Neural cell (in vitro differentiated cells): ENCODE results near the gene P2RY10. TPM values are rescaled to one million over a fixed set of nuclear protein-coding genes. Genes with fewer than 3 reads are reported as not detected.

Experiments used
- H2AFZ ChIP-seq: fragments of 200-600, 300-800 bp; sonication (generic), shearing (Covaris generic); 2 replicates; pipeline ENCODE4 v1.6.0; 2014; ENCODE audit warnings: low read depth, mild to moderate bottlenecking, antibody characterized with exemption, low read length, moderate library complexity
- H3F3A ChIP-seq: fragments of 200-600 bp; shearing (Covaris generic); 2 replicates; pipeline ENCODE4 v1.6.1; 2016; ENCODE audit warnings: mild to moderate bottlenecking, moderate library complexity, mixed read lengths, antibody characterized with exemption, low read length; ENCODE audit not compliant: insufficient read depth, poor library complexity, severe bottlenecking
- H3K27ac ChIP-seq: fragments of 200-600, 300-800 bp; sonication (generic), shearing (Covaris generic); 2 replicates; pipeline ENCODE4 v1.5.1; 2014; ENCODE audit warnings: mild to moderate bottlenecking, low read length, moderate library complexity
- H3K27me3 ChIP-seq: fragments of 300-800, 200-600 bp; sonication (generic), shearing (Covaris generic); 2 replicates; pipeline ENCODE4 v1.6.0; 2014; ENCODE audit warnings: mild to moderate bottlenecking, low read depth, low read length, moderate library complexity; ENCODE audit not compliant: insufficient read depth
- H3K36me3 ChIP-seq: fragments of 300-800, 200-600 bp; sonication (generic), shearing (Covaris generic); 2 replicates; pipeline ENCODE4 v1.5.1; 2014; ENCODE audit warnings: mild to moderate bottlenecking, antibody characterized with exemption, low read length, moderate library complexity; ENCODE audit not compliant: insufficient read depth
- H3K4me2 ChIP-seq: fragments of 300-800, 200-600 bp; sonication (generic), shearing (Covaris generic); 2 replicates; pipeline ENCODE4 v1.6.0; 2014; ENCODE audit warnings: mild to moderate bottlenecking, low read length
- H3K4me3 ChIP-seq: fragments of 300-800, 200-600 bp; sonication (generic), shearing (Covaris generic); 2 replicates; pipeline ENCODE4 v1.5.1; 2014; ENCODE audit warnings: mild to moderate bottlenecking, low read length, moderate library complexity
- H3K79me2 ChIP-seq: fragments of 200-600 bp; shearing (Covaris generic); replicated peaks from 2 replicates; pipeline ENCODE4 v1.6.0; 2014; ENCODE audit warnings: mild to moderate bottlenecking, low read length, moderate library complexity; ENCODE audit not compliant: insufficient read depth
- H3K9ac ChIP-seq: fragments of 300-800, 200-600 bp; sonication (generic), shearing (Covaris generic); 2 replicates; pipeline ENCODE4 v1.6.1; 2016; ENCODE audit warnings: mild to moderate bottlenecking, low read length, mixed read lengths
- H3K9me2 ChIP-seq: fragments of 200-600 bp; shearing (Covaris generic); 2 replicates; pipeline ENCODE4 v1.6.1; 2016; ENCODE audit warnings: mild to moderate bottlenecking, low read length, mixed read lengths; ENCODE audit not compliant: insufficient read depth
- H3K9me3 ChIP-seq: fragments of 200-600, 300-800 bp; sonication (generic), shearing (Covaris generic); 2 replicates; pipeline ENCODE4 v1.6.1; 2016; ENCODE audit warnings: mild to moderate bottlenecking, mixed run types, low read length, moderate library complexity, mixed read lengths
- H4K20me1 ChIP-seq: fragments of 200-600 bp; shearing (Covaris generic); 2 replicates; pipeline ENCODE4 v1.6.1; 2016; ENCODE audit warnings: mild to moderate bottlenecking, mixed run types; ENCODE audit not compliant: insufficient read depth
- CTCF ChIP-seq: fragments of 450-650 bp; IDR thresholded peaks from 2 replicates; pipeline ENCODE4 v1.5.1; 2014; ENCODE audit warnings: antibody characterized with exemption, mild to moderate bottlenecking, moderate library complexity; ENCODE audit not compliant: poor library complexity, severe bottlenecking
- EP300 ChIP-seq: fragments of 450-650 bp; conservative IDR thresholded peaks from 2 replicates; pipeline ENCODE4 v1.6.1; 2014; ENCODE audit warnings: antibody characterized with exemption, mild to moderate bottlenecking, moderate library complexity; ENCODE audit not compliant: poor library complexity, severe bottlenecking
- EZH2 ChIP-seq: fragments of 200-600, 300-800 bp; shearing (Covaris generic), sonication (generic); IDR thresholded peaks from 2 replicates; pipeline ENCODE4 v1.6.1; 2014; ENCODE audit warnings: antibody characterized with exemption, low read length, borderline replicate concordance, mild to moderate bottlenecking; ENCODE audit not compliant: insufficient read depth, poor library complexity, severe bottlenecking
- POLR2AphosphoS5 ChIP-seq: IDR thresholded peaks from 2 replicates; pipeline ENCODE4 v1.6.1; 2012
- RAD21 ChIP-seq: fragments of 450-650 bp; conservative IDR thresholded peaks from 2 replicates; pipeline ENCODE4 v1.6.1; 2014; ENCODE audit warnings: antibody characterized with exemption, mild to moderate bottlenecking, moderate library complexity
- REST ChIP-seq: IDR thresholded peaks from 2 replicates; pipeline ENCODE4 v1.6.1; 2012; ENCODE audit warnings: borderline replicate concordance
- SMC3 ChIP-seq: fragments of 450-650 bp; conservative IDR thresholded peaks from 2 replicates; pipeline ENCODE4 v1.6.1; 2014; ENCODE audit warnings: antibody characterized with exemption, mild to moderate bottlenecking, moderate library complexity; ENCODE audit not compliant: poor library complexity
- polyA plus RNA-seq: library from polyadenylated mRNA; depleted of rRNA; stranded (reverse); fragments of >200 nt; gene quantifications from 2 replicates; pipeline ENCODE4 v1.2.3, GENCODE V29; 2014

Gene P2RY10
- polyA plus RNA-seq, 1 donor from 2014 or later, result not detected

- Histone ChIP-seq H2AFZ (no peak overlapping the region), H3K9me3 (no peaks in the 10 kb centered on the region), H3K9ac (no peak overlapping the region)
Measured at GRCh38 chrX:78989349-78989748, 44.2 kb downstream of the P2RY10 start.

GRCh38 chrX:78997870-78998558 is 52.8 kb downstream of the P2RY10 start:
- no peaks in the 10 kb centered on the region for H3K27me3 ChIP-seq
- no peaks in the 10 kb centered on the region for H3K36me3 ChIP-seq
- H3K79me2 ChIP-seq, result no peaks in the 10 kb centered on the region
- no peak overlapping the region for H3K27ac ChIP-seq
- H3K4me2 ChIP-seq, result no peak overlapping the region
- no peak overlapping the region for H3K9ac ChIP-seq
- no peaks in the 10 kb centered on the region for H3K9me3 ChIP-seq
- no peak overlapping the region for H3K4me3 ChIP-seq
- H4K20me1 ChIP-seq, result no peaks in the 10 kb centered on the region
- H3K9me2 ChIP-seq, result no peaks in the 10 kb centered on the region
- no peak overlapping the region for H2AFZ ChIP-seq
- H3F3A ChIP-seq, result no peaks in the 10 kb centered on the region
- no peak for TF ChIP-seq POLR2AphosphoS5
- TF ChIP-seq EZH2, result no peak
- TF ChIP-seq EP300, result no peak
- TF ChIP-seq REST, result no peak
- TF ChIP-seq CTCF, result no peak
- TF ChIP-seq SMC3, result no peak
- no peak for TF ChIP-seq RAD21

More at GRCh38 chrX:78989349-78989748, 44.2 kb downstream of the P2RY10 start:
- no peak overlapping the region for H3K4me2 ChIP-seq
- no peaks in the 10 kb centered on the region for H3K36me3 ChIP-seq
- H3K27ac ChIP-seq, result no peak overlapping the region
- H3K27me3 ChIP-seq, result no peaks in the 10 kb centered on the region
- H3K9me2 ChIP-seq, result no peaks in the 10 kb centered on the region
- no peaks in the 10 kb centered on the region for H3F3A ChIP-seq
- H4K20me1 ChIP-seq, result no peaks in the 10 kb centered on the region
- no peak overlapping the region for H3K4me3 ChIP-seq
- no peak for TF ChIP-seq EP300
- no peak for TF ChIP-seq REST
- no peak for TF ChIP-seq CTCF
- no peaks in the 10 kb centered on the region for H3K79me2 ChIP-seq
